ENCODE measurements around the gene COTL1.

DNA sequence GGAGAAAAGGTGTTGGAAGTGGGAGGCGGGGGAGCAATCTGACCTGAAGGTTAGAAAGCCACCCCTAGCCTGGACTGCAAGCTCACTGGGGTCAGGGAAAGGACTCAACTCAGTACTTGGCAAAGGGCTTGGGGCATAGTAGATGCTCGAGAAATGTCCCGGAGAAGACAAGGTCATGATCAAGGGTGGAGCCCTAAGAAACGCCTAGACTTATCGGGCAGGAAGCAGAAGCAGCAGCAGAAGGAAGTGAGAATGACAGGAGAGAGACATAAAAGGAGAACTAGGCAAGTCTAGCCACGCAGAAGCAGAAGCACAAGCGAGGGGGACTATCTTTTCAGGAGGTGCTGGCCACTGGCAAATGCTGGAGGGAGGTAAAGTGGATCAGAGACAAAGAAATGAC, 10.2 kb downstream of the COTL1 start:
- TF ChIP-seq, protein P1, sequence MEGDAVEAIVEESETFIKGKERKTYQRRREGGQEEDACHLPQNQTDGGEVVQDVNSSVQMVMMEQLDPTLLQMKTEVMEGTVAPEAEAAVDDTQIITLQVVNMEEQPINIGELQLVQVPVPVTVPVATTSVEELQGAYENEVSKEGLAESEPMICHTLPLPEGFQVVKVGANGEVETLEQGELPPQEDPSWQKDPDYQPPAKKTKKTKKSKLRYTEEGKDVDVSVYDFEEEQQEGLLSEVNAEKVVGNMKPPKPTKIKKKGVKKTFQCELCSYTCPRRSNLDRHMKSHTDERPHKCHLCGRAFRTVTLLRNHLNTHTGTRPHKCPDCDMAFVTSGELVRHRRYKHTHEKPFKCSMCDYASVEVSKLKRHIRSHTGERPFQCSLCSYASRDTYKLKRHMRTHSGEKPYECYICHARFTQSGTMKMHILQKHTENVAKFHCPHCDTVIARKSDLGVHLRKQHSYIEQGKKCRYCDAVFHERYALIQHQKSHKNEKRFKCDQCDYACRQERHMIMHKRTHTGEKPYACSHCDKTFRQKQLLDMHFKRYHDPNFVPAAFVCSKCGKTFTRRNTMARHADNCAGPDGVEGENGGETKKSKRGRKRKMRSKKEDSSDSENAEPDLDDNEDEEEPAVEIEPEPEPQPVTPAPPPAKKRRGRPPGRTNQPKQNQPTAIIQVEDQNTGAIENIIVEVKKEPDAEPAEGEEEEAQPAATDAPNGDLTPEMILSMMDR (IDR thresholded peaks at IDR 0.05), result no peak
- no peak for TF ChIP-seq POLR2A (IDR thresholded peaks at IDR 0.05)
- no peak for TF ChIP-seq EP300 (IDR thresholded peaks at IDR 0.05)
- TF ChIP-seq POLR2AphosphoS5 (IDR thresholded peaks at IDR 0.05), result no peak
